ENCODE data around the gene SYMPK.
"Not testable (repeated sequence)": the region's sequence is repeated elsewhere in the genome, so short reads cannot be mapped to it uniquely, and the experiment has no call there.

The SYMPK gene

GRCh38 chr19:45862564-45863334 lies at the start of gene SYMPK:
TSS of gene SYMPK (minus strand) at chr19:45863147. CDS start at chr19:45854495, 8,652 bp downstream.
- DNase-seq (ENCODE audit: low spot score): peak; percentile 98

DNA sequence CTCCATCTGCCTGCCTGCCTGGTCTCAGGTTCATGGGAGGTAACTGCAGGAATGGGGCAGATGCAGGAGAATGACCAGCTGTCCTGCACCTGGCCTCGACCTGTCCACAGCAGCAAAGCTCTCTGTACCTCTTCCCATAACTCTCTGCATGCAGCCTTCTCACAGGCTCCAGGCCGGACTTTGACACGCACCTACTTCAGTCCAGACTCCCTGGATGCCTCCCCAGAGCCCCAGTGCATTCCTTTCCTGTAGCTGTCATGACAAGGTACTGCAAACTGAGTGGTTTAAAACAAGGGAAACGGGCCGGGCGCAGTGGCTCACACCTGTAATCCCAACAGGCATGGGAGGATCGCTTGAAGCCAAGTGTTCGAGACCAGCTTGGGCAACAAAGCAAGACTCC lies 48.3 kb upstream of the SYMPK start:
- no peak for DNase-seq (ENCODE audit: low spot score)

DNA sequence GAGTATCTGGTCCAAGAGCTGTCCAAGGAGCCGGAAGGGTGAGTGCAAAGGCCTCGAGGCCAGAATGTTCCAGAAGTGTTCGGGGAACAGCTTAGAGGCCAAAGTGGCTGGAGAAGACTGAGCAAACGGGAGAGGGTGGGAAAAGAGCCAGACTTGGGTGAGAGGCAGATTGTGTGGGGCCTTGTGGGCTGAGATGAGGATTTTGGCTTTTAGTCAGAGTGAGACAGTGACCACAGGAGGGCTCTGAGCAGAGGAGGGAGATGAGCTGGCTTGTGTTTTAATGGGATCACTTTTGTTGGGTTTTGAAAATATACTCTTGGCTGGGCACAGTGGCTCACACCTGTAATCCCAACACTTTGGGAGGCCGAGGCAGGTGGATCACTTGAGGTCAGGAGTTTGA lies 46.0 kb upstream of the SYMPK start:
- DNase-seq (ENCODE audit: low spot score): no peak

DNA sequence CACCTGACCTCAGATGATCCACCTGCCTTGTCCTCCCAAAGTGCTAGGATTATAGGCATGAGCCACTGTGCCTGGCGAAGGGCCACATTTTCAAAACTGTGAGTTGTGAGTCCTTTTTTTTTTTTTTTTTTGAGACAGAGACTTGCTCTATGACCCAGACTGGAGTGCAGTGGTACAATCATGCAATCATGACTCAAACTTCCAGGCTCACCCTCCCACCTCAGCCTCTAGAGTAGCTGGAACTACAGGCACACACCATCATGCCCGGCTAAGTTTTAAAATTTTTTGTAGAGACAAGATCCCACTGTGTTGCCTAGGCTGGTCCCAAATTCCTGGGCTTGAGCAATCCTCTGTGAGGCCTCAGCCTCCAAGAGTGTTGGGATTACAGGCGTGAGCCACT lies 43.3 kb upstream of the SYMPK start:
- DNase-seq (ENCODE audit: low spot score): peak; percentile 66

GRCh38 chr19:45905011-45905410 lies 42.1 kb upstream of the SYMPK start:
- no peak for DNase-seq (ENCODE audit: low spot score)

DNA sequence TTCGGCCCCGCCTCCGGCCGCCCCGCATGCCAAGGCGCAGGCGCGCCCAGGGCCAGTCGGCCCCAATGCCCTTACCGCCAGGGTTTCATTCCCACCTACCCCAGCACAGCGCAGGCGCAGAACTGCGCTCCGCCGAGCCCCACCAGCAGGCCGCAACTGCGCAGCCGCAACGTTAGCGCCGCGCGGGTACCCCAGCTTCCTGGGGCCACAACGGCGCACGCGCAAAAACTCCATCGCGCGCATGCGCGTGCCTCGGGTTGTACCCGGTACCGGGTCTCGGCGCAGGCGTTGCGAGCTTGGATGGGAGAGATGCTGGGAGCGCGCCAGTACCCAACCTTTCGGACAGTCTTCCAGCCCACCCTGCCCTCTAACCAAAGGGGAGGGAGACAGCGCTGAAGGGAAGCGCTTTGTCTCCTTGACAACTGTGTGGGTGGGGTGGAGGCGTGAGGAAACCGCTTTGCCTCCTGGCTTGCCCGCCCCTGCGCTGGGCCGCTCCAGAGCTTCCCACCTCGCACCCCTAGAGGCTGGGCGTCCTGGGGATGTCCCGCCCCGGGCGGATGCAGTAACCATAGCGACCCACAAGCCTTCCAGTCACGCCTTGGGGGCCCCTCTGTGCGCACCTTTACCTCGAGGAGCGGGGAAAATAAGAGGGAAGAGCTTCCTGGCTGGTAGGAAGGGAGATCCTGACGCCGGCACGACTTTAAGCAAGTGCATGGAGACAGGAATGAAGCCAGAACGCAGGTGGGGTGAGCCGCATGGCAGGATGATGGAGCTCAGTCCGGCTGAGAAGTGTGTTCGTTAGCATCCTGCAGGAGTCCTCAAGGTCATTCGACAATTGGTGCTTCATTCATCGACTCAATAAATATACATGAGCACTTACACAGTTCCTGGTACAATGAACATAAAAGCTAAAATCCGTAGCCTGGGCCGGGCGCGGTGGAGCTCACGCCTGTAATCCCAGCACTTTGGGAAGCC lies 40.0 kb upstream of the SYMPK start:
- peak; percentile 95 for DNase-seq (ENCODE audit: low spot score)

- DNase-seq (ENCODE audit: low spot score): no peak
Measured at GRCh38 chr19:45901912-45902650, 39.1 kb upstream of the SYMPK start, which contains the start of gene MYPOP. TSS of gene MYPOP (minus strand) at chr19:45902613. CDS start at chr19:45901773, 840 bp downstream.

- no peak for DNase-seq (ENCODE audit: low spot score)
Measured at GRCh38 chr19:45901432-45901911, 38.5 kb upstream of the SYMPK start.

DNA sequence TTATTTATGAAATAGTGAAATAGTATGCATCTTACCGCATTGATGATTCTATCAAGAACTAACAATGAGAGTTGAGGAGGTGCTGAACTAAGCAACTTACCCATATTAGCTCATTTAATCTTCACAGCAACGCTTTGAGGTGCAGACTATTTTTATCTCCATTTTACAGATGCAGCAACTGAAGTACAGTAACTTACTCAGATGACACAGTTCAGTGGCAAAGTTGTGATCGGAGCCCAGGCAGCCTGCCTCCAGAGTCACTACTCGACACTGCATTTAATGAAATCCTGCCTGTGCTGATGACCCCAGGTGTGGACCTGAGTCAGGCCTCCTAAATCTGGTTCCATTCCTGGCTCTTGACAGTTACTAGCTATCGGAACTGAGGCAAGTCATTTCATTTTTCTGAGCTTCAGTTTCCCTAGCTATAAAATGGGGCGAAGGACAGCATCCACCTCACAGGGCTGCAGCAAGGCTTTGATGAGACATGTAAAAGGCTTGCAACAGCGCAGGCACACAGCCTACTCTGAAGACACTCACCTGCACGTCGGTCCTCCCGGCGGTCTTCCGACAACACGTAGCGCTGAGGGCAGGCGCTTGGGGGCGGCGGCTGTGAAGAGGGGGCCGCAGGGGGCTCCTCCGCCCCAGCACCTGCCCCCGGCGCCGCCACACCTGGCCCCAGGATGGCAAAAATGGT lies 37.9 kb upstream of the SYMPK start:
- peak; percentile 35 for DNase-seq (ENCODE audit: low spot score)

GRCh38 chr19:45899919-45900589 lies 37.1 kb upstream of the SYMPK start:
- DNase-seq (ENCODE audit: low spot score): no peak

- no peak for DNase-seq (ENCODE audit: low spot score)
Measured at GRCh38 chr19:45899253-45899652, 36.3 kb upstream of the SYMPK start.

DNA sequence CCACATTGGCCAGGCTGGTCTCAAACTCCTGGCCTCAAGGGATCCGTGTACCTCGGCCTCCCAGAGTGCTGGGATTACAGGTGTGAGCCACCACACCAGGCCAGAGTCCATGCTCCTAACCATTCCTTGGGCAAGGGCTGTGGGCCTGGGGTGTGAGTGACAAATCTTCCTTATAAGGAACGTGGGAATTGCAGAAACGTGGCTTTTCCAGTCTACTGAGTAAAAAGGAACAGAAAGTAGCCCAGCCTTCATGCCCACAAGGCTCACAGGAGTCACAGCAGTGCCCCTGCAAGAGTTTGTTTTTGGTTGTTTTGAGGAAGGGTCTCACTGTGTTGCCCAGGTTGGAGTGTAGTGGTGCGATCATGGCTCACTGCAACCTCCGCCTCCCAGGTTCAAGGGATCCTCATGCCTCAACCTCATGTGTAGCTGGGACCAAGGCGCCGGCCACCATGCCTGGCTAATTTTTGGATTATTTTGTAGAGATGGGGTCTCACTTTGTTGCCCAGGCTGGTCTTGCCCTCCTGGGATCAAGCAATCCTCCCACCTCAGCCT lies 34.4 kb upstream of the SYMPK start:
- no peak for DNase-seq (ENCODE audit: low spot score)

DNA sequence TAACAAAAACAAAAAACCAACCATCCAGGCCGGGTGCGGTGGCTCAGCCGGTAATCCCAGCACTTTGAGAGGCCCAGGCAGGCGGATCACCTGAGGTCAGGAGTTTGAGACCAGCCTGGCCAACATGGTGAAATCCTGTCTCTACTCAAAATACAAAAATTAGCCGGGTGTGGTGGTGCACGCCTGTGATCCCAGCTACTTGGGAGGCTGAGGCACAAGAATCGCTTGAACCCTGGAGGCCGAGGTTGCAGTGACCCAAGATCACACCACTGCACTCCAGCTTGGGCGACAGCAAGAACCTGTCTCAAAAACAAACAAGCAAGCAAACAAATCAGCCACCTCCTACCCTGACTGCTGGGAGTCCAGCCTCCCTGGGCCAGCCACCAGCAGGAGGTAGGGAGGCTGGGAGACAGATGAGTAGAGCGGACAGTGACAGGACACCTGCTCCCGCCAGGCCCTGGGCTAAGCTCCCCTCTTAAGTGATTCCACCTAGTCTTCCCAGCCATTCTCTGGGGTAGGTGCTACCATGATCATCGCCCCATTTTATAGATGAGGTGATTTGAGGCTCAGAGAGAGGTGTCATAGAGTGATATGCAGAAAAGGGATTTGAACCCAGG lies 33.1 kb upstream of the SYMPK start:
- DNase-seq (ENCODE audit: low spot score): not testable (repeated sequence)

- no peak for DNase-seq (ENCODE audit: low spot score)
Measured at GRCh38 chr19:45895519-45895972, 32.6 kb upstream of the SYMPK start.

DNA sequence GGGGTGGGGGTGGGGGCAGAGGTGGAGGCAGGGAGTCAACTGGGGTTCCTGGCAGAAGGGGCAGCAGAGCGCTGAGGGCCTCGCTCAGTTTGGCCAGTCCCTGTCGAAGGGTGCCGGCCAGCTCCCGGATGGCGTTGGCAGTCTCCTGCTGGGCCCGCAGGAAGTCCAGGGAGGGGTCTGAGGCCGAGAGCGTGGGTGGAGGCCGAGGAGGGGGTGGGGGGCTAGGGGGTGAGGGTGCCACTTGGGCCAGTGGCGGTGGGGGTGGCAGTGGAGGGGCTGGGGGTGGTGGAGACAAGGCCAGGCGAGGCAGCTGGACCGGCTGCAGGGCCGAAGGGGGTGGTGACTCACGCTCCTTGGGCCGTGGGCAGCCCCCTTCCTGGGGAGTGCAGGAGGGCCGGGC lies 27.9 kb upstream of the SYMPK start:
- no peak for DNase-seq (ENCODE audit: low spot score)

GRCh38 chr19:45889210-45889885 lies 26.4 kb upstream of the SYMPK start:
- no peak for DNase-seq (ENCODE audit: low spot score)

GRCh38 chr19:45887200-45887710 lies 24.3 kb upstream of the SYMPK start:
- DNase-seq (ENCODE audit: low spot score): no peak

- peak; percentile 94 for DNase-seq (ENCODE audit: low spot score)
Measured at GRCh38 chr19:45886427-45887199, 23.7 kb upstream of the SYMPK start.
